ENCODE results near the gene DSCAML1.

Gene DSCAML1

GRCh38 chr11:117663414-117663813 lies 133.6 kb downstream of the DSCAML1 start:
- Histone ChIP-seq H3K4me3 (ENCODE audit: low read length) (no peak overlapping the region), H3K27me3 (ENCODE audit: control insufficient read depth, insufficient read depth, low read length) (no peaks in the 10 kb centered on the region), H3K4me1 (ENCODE audit: control insufficient read depth, insufficient read depth, low read length) (no peaks in the 10 kb centered on the region; the same call in 1 of the 2 replicates), H3K9me3 (ENCODE audit: control insufficient read depth, insufficient read depth, low read length) (no peaks in the 10 kb centered on the region), H3K27ac (ENCODE audit: low read length) (no peak overlapping the region), H3K36me3 (ENCODE audit: control insufficient read depth, insufficient read depth, low read length) (no peaks in the 10 kb centered on the region)
- DNase-seq (ENCODE audit: low read depth, low spot score), result no peak
- no CpG with 5 or more reads among the region's 5 CpGs for WGBS (ENCODE audit: insufficient coverage, insufficient read length)

- H3K4me3 ChIP-seq (ENCODE audit: low read length), result no peak overlapping the region
Observed at GRCh38 chr11:117662671-117663269, 134.2 kb downstream of the DSCAML1 start.

GRCh38 chr11:117662255-117662654 lies 134.8 kb downstream of the DSCAML1 start:
- H3K4me1 ChIP-seq (ENCODE audit: control insufficient read depth, insufficient read depth, low read length), result no peaks in the 10 kb centered on the region; the same call in 1 of the 2 replicates
- H3K36me3 ChIP-seq (ENCODE audit: control insufficient read depth, insufficient read depth, low read length), result no peaks in the 10 kb centered on the region
- no peak for DNase-seq (ENCODE audit: low read depth, low spot score)
- no peaks in the 10 kb centered on the region for H3K27me3 ChIP-seq (ENCODE audit: control insufficient read depth, insufficient read depth, low read length)
- H3K9me3 ChIP-seq (ENCODE audit: control insufficient read depth, insufficient read depth, low read length), result no peaks in the 10 kb centered on the region
- WGBS (ENCODE audit: insufficient coverage, insufficient read length), result no CpG with 5 or more reads among the region's 8 CpGs
- no peak overlapping the region for H3K27ac ChIP-seq (ENCODE audit: low read length)
- no peak overlapping the region for H3K4me3 ChIP-seq (ENCODE audit: low read length)

More at GRCh38 chr11:117662671-117663269, 134.2 kb downstream of the DSCAML1 start:
- WGBS (ENCODE audit: insufficient coverage, insufficient read length), result no CpG with 5 or more reads among the region's 14 CpGs
- no peak overlapping the region for H3K27ac ChIP-seq (ENCODE audit: low read length)
- DNase-seq (ENCODE audit: low read depth, low spot score), result no peak
- H3K4me1 ChIP-seq (ENCODE audit: control insufficient read depth, insufficient read depth, low read length), result no peaks in the 10 kb centered on the region; the same call in 1 of the 2 replicates
- no peaks in the 10 kb centered on the region for H3K9me3 ChIP-seq (ENCODE audit: control insufficient read depth, insufficient read depth, low read length)
- H3K27me3 ChIP-seq (ENCODE audit: control insufficient read depth, insufficient read depth, low read length), result no peaks in the 10 kb centered on the region
- no peaks in the 10 kb centered on the region for H3K36me3 ChIP-seq (ENCODE audit: control insufficient read depth, insufficient read depth, low read length)

- no peaks in the 10 kb centered on the region; the same call in 1 of the 2 replicates for H3K4me1 ChIP-seq (ENCODE audit: control insufficient read depth, insufficient read depth, low read length)
- no peaks in the 10 kb centered on the region for H3K27me3 ChIP-seq (ENCODE audit: control insufficient read depth, insufficient read depth, low read length)
- H3K36me3 ChIP-seq (ENCODE audit: control insufficient read depth, insufficient read depth, low read length), result no peaks in the 10 kb centered on the region
- WGBS (ENCODE audit: insufficient coverage, insufficient read length), result no CpG with 5 or more reads among the region's 3 CpGs
- H3K4me3 ChIP-seq (ENCODE audit: low read length), result no peak overlapping the region
- H3K27ac ChIP-seq (ENCODE audit: low read length), result no peak overlapping the region
- DNase-seq (ENCODE audit: low read depth, low spot score), result no peak
- no peaks in the 10 kb centered on the region for H3K9me3 ChIP-seq (ENCODE audit: control insufficient read depth, insufficient read depth, low read length)
Observed at GRCh38 chr11:117658809-117659208, 138.2 kb downstream of the DSCAML1 start.

- Histone ChIP-seq H3K27me3 (ENCODE audit: control insufficient read depth, insufficient read depth, low read length) (no peaks in the 10 kb centered on the region), H3K4me1 (ENCODE audit: control insufficient read depth, insufficient read depth, low read length) (no peaks in the 10 kb centered on the region), H3K27ac (ENCODE audit: low read length) (no peak overlapping the region), H3K4me3 (ENCODE audit: low read length) (no peak overlapping the region), H3K36me3 (ENCODE audit: control insufficient read depth, insufficient read depth, low read length) (no peaks in the 10 kb centered on the region), H3K9me3 (ENCODE audit: control insufficient read depth, insufficient read depth, low read length) (no peaks in the 10 kb centered on the region)
- no CpG with 5 or more reads among the region's 7 CpGs for WGBS (ENCODE audit: insufficient coverage, insufficient read length)
- DNase-seq (ENCODE audit: low read depth, low spot score), result no peak
Observed at GRCh38 chr11:117657794-117658193, 139.2 kb downstream of the DSCAML1 start.

- H3K4me1 ChIP-seq (ENCODE audit: control insufficient read depth, insufficient read depth, low read length), result no peaks in the 10 kb centered on the region
- H3K27ac ChIP-seq (ENCODE audit: low read length), result no peak overlapping the region
- no peak for DNase-seq (ENCODE audit: low read depth, low spot score)
- WGBS (ENCODE audit: insufficient coverage, insufficient read length), result no CpG with 5 or more reads among the region's 21 CpGs
- no peaks in the 10 kb centered on the region for H3K36me3 ChIP-seq (ENCODE audit: control insufficient read depth, insufficient read depth, low read length)
- no peak overlapping the region; the same call in 1 of the 2 replicates for H3K4me3 ChIP-seq (ENCODE audit: low read length)
- H3K27me3 ChIP-seq (ENCODE audit: control insufficient read depth, insufficient read depth, low read length), result no peaks in the 10 kb centered on the region
- no peaks in the 10 kb centered on the region for H3K9me3 ChIP-seq (ENCODE audit: control insufficient read depth, insufficient read depth, low read length)
Observed at GRCh38 chr11:117654281-117655255, 142.4 kb downstream of the DSCAML1 start.

GRCh38 chr11:117652521-117652920 lies 144.5 kb downstream of the DSCAML1 start:
- Histone ChIP-seq H3K9me3 (ENCODE audit: control insufficient read depth, insufficient read depth, low read length) (no peaks in the 10 kb centered on the region), H3K27me3 (ENCODE audit: control insufficient read depth, insufficient read depth, low read length) (no peaks in the 10 kb centered on the region), H3K4me1 (ENCODE audit: control insufficient read depth, insufficient read depth, low read length) (no peaks in the 10 kb centered on the region), H3K27ac (ENCODE audit: low read length) (no peak overlapping the region), H3K36me3 (ENCODE audit: control insufficient read depth, insufficient read depth, low read length) (no peaks in the 10 kb centered on the region), H3K4me3 (ENCODE audit: low read length) (no peak overlapping the region)
- WGBS (ENCODE audit: insufficient coverage, insufficient read length), result no CpG with 5 or more reads among the region's 4 CpGs
- no peak for DNase-seq (ENCODE audit: low read depth, low spot score)

GRCh38 chr11:117649296-117650055 lies 147.5 kb downstream of the DSCAML1 start:
- H3K9me3 ChIP-seq (ENCODE audit: control insufficient read depth, insufficient read depth, low read length), result no peaks in the 10 kb centered on the region
- no peak overlapping the region for H3K4me3 ChIP-seq (ENCODE audit: low read length)
- H3K4me1 ChIP-seq (ENCODE audit: control insufficient read depth, insufficient read depth, low read length), result no peaks in the 10 kb centered on the region
- no CpG with 5 or more reads among the region's 12 CpGs for WGBS (ENCODE audit: insufficient coverage, insufficient read length)
- no peak overlapping the region for H3K27ac ChIP-seq (ENCODE audit: low read length)
- H3K36me3 ChIP-seq (ENCODE audit: control insufficient read depth, insufficient read depth, low read length), result no peaks in the 10 kb centered on the region
- DNase-seq (ENCODE audit: low read depth, low spot score), result no peak
- H3K27me3 ChIP-seq (ENCODE audit: control insufficient read depth, insufficient read depth, low read length), result no peaks in the 10 kb centered on the region

GRCh38 chr11:117647872-117648271 lies 149.1 kb downstream of the DSCAML1 start:
- no peak overlapping the region for H3K27ac ChIP-seq (ENCODE audit: low read length)
- no peak overlapping the region for H3K4me3 ChIP-seq (ENCODE audit: low read length)
- no peak for DNase-seq (ENCODE audit: low read depth, low spot score)
- H3K4me1 ChIP-seq (ENCODE audit: control insufficient read depth, insufficient read depth, low read length), result no peaks in the 10 kb centered on the region; the same call in 1 of the 2 replicates
- no peaks in the 10 kb centered on the region for H3K27me3 ChIP-seq (ENCODE audit: control insufficient read depth, insufficient read depth, low read length)
- H3K9me3 ChIP-seq (ENCODE audit: control insufficient read depth, insufficient read depth, low read length), result no peaks in the 10 kb centered on the region
- H3K36me3 ChIP-seq (ENCODE audit: control insufficient read depth, insufficient read depth, low read length), result no peaks in the 10 kb centered on the region
- no CpG with 5 or more reads among the region's 8 CpGs for WGBS (ENCODE audit: insufficient coverage, insufficient read length)

- Histone ChIP-seq H3K27me3 (ENCODE audit: control insufficient read depth, insufficient read depth, low read length) (no peaks in the 10 kb centered on the region), H3K36me3 (ENCODE audit: control insufficient read depth, insufficient read depth, low read length) (no peaks in the 10 kb centered on the region), H3K4me3 (ENCODE audit: low read length) (no peak overlapping the region), H3K27ac (ENCODE audit: low read length) (no peak overlapping the region), H3K9me3 (ENCODE audit: control insufficient read depth, insufficient read depth, low read length) (no peaks in the 10 kb centered on the region), H3K4me1 (ENCODE audit: control insufficient read depth, insufficient read depth, low read length) (no peaks in the 10 kb centered on the region; the same call in 1 of the 2 replicates)
- no peak for DNase-seq (ENCODE audit: low read depth, low spot score)
- WGBS (ENCODE audit: insufficient coverage, insufficient read length), result no CpG with 5 or more reads among the region's 3 CpGs
Observed at GRCh38 chr11:117647207-117647606, 149.8 kb downstream of the DSCAML1 start.

Data from iPS DF 6.9 (cell line).